Activated CD4-positive, alpha-beta T cell treated with anti-CD3 and anti-CD28 coated beads for 36 hours (primary cell): ENCODE results near the gene TIAM2. TPM values are rescaled to one million over a fixed set of nuclear protein-coding genes. Genes with fewer than 3 reads are reported as not detected.

Experiments used
- ATAC-seq: fragments of 200-7000 bp; cut with Tn5 transposase; one replicate; pipeline ENCODE4 v1.10.0; 2021; ENCODE audit warnings: mild to moderate bottlenecking, moderate library complexity
- CTCF ChIA-PET: fragments of 350-600 bp; sonication (Branson Sonifier 250); formaldehyde crosslinking; loops from one replicate; lab custom pipeline; 2021; ENCODE audit warnings: antibody characterized with exemption; lab: Charles Lee
- POLR2A ChIA-PET: fragments of 350-600 bp; sonication (Branson Sonifier 250); formaldehyde crosslinking; loops from one replicate; lab custom pipeline; 2021; ENCODE audit warnings: antibody characterized with exemption, inconsistent platforms; lab: Charles Lee
- DNase-seq: peaks from one replicate; pipeline ENCODE4 v3.0.0-alpha.2; 2020
- H3K27ac Mint-ChIP-seq: one replicate; pipeline ENCODE4 v1.8.0; 2021; ENCODE audit warnings: mixed read lengths
- H3K27me3 Mint-ChIP-seq: one replicate; pipeline ENCODE4 v1.8.0; 2021; ENCODE audit warnings: mixed read lengths
- H3K36me3 Mint-ChIP-seq: one replicate; pipeline ENCODE4 v1.8.0; 2021; ENCODE audit warnings: low read depth, mixed read lengths
- H3K4me1 Mint-ChIP-seq: one replicate; pipeline ENCODE4 v1.8.0; 2021; ENCODE audit warnings: mixed read lengths
- H3K4me3 Mint-ChIP-seq: one replicate; pipeline ENCODE4 v1.8.0; 2021; ENCODE audit warnings: mild to moderate bottlenecking, moderate library complexity, mixed read lengths
- H3K9me3 Mint-ChIP-seq: one replicate; pipeline ENCODE4 v1.8.0; 2021; ENCODE audit warnings: low read depth, mixed read lengths
- intact Hi-C, 2 experiments: fragments of 100-400 bp; cut with DNase I in 1 of 2; cut with micrococcal nuclease in 1 of 2; formaldehyde crosslinking; loops; one replicate each; pipeline versions ENCODE4 v1.14.2 to v1.15.1; 2022 to 2024; cut with DNase I, micrococcal nuclease
- total RNA-seq, 2 experiments: library from RNA; stranded (reverse); gene quantifications; one replicate each; pipeline ENCODE4 v1.2.3, GENCODE V29; 2021

The TIAM2 gene
- total RNA-seq, 2 experiments from 2014 or later: 10.4 to 12.0 TPM

DNA sequence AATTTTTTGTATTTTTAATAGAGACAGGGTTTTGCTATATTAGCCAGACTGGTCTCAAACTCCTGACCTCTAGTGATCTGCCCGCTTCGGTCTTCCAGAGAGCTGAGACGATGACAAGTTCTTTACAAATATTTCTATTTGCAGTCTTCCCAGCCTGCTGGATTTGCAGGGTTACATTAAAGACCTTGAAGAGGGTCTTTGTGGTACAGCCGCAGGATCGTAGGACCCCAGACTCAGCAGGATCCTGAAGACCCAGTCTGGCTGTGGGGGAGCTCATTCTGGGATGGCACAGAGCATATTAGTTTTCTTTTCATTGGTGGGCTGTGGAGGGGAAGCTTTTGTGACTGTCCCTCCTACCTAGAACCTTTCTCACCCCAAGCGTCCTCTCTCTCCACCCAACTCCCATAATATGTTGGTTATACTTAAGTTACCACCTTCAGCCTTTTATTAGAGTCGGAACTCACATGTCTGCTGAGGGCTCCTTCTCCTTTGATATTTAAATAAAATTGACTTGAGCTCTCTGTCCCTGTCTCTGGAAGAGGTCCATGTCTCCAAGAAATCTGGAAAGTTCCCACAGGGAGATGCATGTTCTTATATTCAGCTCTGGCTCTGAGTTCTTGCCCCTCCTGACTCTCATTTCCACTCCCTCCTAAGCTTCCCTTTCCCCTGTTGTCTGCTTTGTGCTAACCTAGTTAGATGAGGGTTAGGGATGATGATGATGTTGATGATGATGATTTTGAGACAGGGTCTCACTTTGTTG lies 72.0 kb downstream of the TIAM2 start:
- POLR2A ChIA-PET: no interaction called here
- H3K27me3 Mint-ChIP-seq: peaks cover 3% of the 10 kb centered on the region
- CTCF ChIA-PET: interaction anchor here (0.7 kb wide), 1 partner anchor 168 kb away, joined by 4 read pairs; no protein-coding TSS in a partner anchor

DNA sequence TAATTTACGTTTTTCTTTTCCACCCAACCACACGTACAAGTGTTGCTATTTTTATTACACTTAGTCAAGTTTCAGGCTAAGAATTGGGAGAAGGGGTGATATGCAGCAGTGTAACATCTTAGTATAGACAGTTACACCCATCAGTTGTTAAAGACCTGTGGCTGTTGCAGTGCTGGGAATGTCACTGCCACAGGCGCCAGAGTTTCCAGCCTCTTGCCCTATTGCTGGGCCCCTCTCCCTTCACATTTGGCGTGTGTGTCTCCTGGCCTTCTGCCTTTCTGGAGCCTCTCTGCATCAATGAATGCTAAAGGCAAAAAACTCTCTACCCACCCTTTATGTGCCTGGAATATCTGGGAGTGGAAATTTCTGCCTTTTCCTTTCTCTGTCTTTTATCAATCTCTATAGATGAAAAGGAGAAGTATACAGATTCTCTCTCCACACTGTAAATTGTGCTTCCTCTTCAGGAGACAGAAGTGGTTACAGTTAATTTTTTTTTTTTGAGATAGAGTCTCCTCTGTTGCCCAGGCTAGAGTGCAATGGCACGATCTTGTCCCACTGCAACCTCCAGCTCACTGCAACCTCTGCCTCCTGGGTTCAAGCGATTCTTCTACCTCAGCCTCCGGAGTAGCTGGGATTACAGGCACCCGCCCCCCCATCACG lies 73.0 kb downstream of the TIAM2 start:
- no peak overlapping the region for H3K27ac Mint-ChIP-seq
- H3K9me3 Mint-ChIP-seq: no peaks in the 10 kb centered on the region
- no peaks in the 10 kb centered on the region for H3K4me1 Mint-ChIP-seq
- no peak overlapping the region for H3K4me3 Mint-ChIP-seq
- POLR2A ChIA-PET: no interaction called here
- H3K27me3 Mint-ChIP-seq: peaks cover 3% of the 10 kb centered on the region
- no peaks in the 10 kb centered on the region for H3K36me3 Mint-ChIP-seq
- intact Hi-C loops: no loop called here
- ATAC-seq: no peak
- no peak for DNase-seq
- CTCF ChIA-PET: interaction anchor here (0.6 to 2.6 kb wide), 3 partner anchors 11 to 503 kb away, joined by 3 to 16 read pairs (median 3); no protein-coding TSS in a partner anchor

More for the DNA sequence above, 72.0 kb downstream of the TIAM2 start:
- Mint-ChIP-seq H3K36me3 (no peaks in the 10 kb centered on the region), H3K4me1 (peaks cover 3% of the 10 kb centered on the region), H3K9me3 (no peaks in the 10 kb centered on the region), H3K27ac (no peak overlapping the region), H3K4me3 (no peak overlapping the region)
- DNase-seq (no peak), ATAC-seq (no peak)
- intact Hi-C loops: no loop called here

DNA sequence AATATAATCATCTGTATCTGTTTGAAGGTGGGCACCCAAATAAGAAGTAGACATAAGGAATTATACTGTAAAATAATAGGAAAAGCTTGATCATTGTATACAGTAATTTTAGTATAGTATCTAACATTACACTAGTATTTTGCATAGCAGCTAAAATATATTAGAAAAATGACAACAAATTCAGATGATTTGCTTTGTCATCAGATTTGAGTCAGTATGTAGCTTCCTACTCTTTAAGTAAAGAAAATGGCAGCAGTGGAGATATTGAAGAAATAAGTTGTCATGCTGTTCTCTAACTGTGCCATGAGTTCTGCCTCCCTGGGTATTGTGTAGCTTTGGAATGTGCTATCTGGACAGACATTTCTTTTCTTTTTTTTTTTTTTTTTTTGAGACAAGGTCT lies 74.4 kb downstream of the TIAM2 start:
- no peak overlapping the region for H3K4me3 Mint-ChIP-seq
- POLR2A ChIA-PET: interaction anchor here (0.6 to 0.8 kb wide), 2 partner anchors 16 to 19 kb away, joined by 3 to 8 read pairs; no protein-coding TSS in a partner anchor

DNA sequence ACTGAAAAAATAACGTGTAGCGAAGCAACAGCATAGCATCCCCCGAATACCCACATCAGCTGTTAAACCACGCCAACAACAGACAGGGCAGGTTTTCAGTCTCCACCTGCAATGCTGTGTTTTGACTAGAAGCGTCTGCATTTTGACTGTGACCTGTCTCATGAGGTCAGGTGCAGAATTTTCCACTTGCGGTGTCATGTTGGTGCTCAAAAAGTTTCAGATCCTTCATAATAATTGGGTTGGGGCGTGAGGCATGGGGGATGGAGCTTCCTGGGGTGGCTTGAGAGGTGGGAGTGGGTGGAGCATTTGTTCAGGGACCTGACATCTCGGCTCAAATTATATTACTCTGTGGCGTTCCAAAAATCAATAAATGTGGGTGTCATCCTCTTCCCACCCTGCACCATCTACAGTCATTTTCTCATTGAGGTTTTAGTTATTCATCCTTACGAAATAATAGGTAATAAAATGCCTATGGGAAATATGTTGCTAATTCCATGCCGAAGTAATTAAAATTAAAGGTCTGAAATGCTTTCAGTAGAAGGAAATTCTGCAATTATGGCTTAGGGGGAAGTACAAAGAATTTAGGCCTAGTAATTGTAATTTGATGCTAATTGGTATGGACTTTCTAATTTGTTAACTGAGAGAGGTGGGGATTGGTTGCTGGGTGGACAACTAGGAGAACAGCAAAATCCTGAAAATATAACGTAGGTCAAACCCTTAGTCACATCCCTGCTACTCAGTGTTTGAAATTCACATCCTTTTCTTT lies 81.0 kb downstream of the TIAM2 start:
- H3K4me3 Mint-ChIP-seq: no peak overlapping the region
- intact Hi-C loops: no loop called here
- no peak overlapping the region for H3K27ac Mint-ChIP-seq
- ATAC-seq (no peak), DNase-seq (peak; percentile 30)
- peaks cover 30% of the 10 kb centered on the region for H3K4me1 Mint-ChIP-seq
- no peaks in the 10 kb centered on the region for H3K36me3 Mint-ChIP-seq
- no peaks in the 10 kb centered on the region for H3K9me3 Mint-ChIP-seq
- ChIA-PET CTCF (no interaction called here), POLR2A (no interaction called here)
- H3K27me3 Mint-ChIP-seq: peaks cover 6% of the 10 kb centered on the region

More for the DNA sequence above, 74.4 kb downstream of the TIAM2 start:
- Mint-ChIP-seq H3K27me3 (peaks cover 3% of the 10 kb centered on the region), H3K36me3 (no peaks in the 10 kb centered on the region), H3K9me3 (no peaks in the 10 kb centered on the region), H3K27ac (no peak overlapping the region), H3K4me1 (no peaks in the 10 kb centered on the region)
- ATAC-seq: no peak
- DNase-seq: no peak
- CTCF ChIA-PET: interaction anchor here (2.6 kb wide), 1 partner anchor 9 kb away, joined by 16 read pairs; no protein-coding TSS in a partner anchor
- intact Hi-C loops: no loop called here

DNA sequence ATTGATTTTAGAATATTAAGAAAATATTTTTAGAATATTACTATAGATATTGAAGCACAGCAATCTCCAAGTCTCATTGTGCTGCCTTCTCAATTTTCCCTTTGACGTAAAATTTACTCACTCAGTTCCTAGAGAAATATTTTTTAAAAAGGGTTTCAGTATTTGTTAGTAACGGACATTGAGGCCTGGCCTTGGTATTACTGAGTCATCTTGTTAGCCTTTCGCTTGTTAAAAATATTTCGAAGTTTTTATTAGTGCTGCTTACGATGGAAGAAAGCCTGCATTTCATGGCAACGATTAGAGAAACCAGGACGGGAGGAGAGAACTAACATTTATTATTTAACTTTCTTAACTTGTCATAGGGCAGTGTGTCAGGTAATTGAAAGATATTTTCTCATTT lies 82.2 kb downstream of the TIAM2 start:
- DNase-seq (no peak), ATAC-seq (no peak)
- Mint-ChIP-seq H3K27ac (no peak overlapping the region), H3K27me3 (peaks cover 2% of the 10 kb centered on the region), H3K4me1 (peaks cover 30% of the 10 kb centered on the region), H3K4me3 (no peak overlapping the region), H3K9me3 (no peaks in the 10 kb centered on the region), H3K36me3 (no peaks in the 10 kb centered on the region)
- intact Hi-C loops: no loop called here
- CTCF ChIA-PET: interaction anchor here (3.4 kb wide), 1 partner anchor 8 kb away, joined by 16 read pairs; no protein-coding TSS in a partner anchor
- POLR2A ChIA-PET: no interaction called here

DNA sequence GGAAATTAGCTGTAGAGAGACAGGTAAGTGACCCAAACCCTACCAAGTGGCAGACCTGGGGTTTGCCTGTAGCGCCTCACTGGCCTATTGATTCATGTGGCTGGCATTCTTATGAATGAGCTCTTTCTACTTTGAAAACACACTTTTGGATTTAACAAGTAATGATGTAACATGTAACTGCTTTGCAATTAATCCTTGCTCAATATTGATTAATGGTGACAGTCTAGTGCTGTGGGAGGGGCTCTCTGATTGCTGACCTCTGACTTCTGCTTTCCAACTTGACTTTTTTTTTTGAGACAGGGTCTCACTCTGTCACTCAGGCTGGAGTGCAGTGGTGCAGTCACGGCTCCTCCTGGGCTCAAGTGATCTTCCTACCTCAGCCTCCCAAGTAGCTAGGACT lies 82.7 kb downstream of the TIAM2 start:
- CTCF ChIA-PET: interaction anchor here (0.6 to 3.4 kb wide), 2 partner anchors 8 to 402 kb away, joined by 3 to 16 read pairs; no protein-coding TSS in a partner anchor
- POLR2A ChIA-PET: no interaction called here
- Mint-ChIP-seq H3K9me3 (no peaks in the 10 kb centered on the region), H3K36me3 (no peaks in the 10 kb centered on the region), H3K4me3 (no peak overlapping the region), H3K27me3 (peaks cover 2% of the 10 kb centered on the region), H3K27ac (no peak overlapping the region), H3K4me1 (peaks cover 30% of the 10 kb centered on the region)
- no peak for ATAC-seq
- intact Hi-C loops: no loop called here
- DNase-seq: no peak

DNA sequence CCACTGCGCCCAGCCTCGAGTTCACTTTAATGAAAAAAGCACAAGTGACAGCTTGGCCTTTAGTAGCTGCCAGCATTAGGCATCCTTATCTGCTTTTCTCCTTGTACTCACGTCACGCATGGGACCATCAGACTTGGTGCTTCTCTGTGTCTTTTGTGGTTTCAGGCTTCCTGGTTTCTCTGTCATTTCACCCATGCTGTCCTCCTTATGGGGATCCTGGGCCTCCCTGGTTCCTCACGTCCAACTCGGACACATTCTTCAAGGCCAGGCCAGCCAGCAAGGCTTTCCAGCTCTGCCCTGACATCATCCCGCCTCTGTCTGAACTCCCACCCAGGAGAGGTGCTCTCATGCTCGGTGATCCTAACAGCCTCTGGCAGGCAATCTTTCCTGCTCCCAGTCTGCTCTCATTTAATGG lies 83.2 kb downstream of the TIAM2 start:
- intact Hi-C loops: no loop called here

DNA sequence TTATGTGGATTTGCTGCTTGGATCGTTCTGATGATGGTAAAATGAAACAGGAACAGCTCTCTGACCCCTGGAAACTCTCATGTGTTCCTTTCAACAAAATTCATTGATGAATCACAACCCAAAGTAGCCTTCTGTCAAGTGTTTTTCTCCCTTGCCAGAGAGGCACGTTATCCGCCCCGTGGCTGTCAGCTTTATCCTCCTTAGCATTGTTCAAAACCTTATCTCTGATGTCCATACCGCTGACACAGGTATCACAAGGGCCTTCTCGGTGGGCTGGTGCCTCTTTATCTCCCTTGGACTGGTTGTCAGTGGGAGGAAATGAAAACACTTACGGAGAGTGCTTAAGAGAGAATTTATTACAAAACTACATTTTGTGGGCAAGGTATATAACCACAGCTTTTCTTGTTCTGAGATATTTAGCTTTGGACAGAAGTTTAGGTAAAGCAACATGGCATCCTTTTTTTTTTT lies 84.9 kb downstream of the TIAM2 start:
- Mint-ChIP-seq H3K9me3 (no peaks in the 10 kb centered on the region), H3K36me3 (no peaks in the 10 kb centered on the region), H3K27ac (no peak overlapping the region), H3K4me1 (peaks cover 33% of the 10 kb centered on the region), H3K27me3 (peaks cover 2% of the 10 kb centered on the region), H3K4me3 (no peak overlapping the region)
- intact Hi-C loops: no loop called here
- DNase-seq (peak; percentile 38), ATAC-seq (peak; percentile 68)
- POLR2A ChIA-PET: interaction anchor here (0.9 kb wide), 1 partner anchor 30 kb away, joined by 5 read pairs; no protein-coding TSS in a partner anchor
- CTCF ChIA-PET: interaction anchor here (0.6 to 3.4 kb wide), 4 partner anchors 10 to 182 kb away, joined by 3 to 16 read pairs (median 3); no protein-coding TSS in a partner anchor

More for the DNA sequence above, 83.2 kb downstream of the TIAM2 start:
- H3K27me3 Mint-ChIP-seq: peaks cover 2% of the 10 kb centered on the region
- DNase-seq (no peak), ATAC-seq (no peak)
- no peak overlapping the region for H3K27ac Mint-ChIP-seq
- CTCF ChIA-PET: interaction anchor here (0.6 to 3.4 kb wide), 2 partner anchors 9 to 403 kb away, joined by 3 to 16 read pairs; no protein-coding TSS in a partner anchor
- H3K4me3 Mint-ChIP-seq: no peak overlapping the region
- H3K4me1 Mint-ChIP-seq: peaks cover 30% of the 10 kb centered on the region
- H3K9me3 Mint-ChIP-seq: no peaks in the 10 kb centered on the region
- POLR2A ChIA-PET: no interaction called here
- H3K36me3 Mint-ChIP-seq: no peaks in the 10 kb centered on the region

DNA sequence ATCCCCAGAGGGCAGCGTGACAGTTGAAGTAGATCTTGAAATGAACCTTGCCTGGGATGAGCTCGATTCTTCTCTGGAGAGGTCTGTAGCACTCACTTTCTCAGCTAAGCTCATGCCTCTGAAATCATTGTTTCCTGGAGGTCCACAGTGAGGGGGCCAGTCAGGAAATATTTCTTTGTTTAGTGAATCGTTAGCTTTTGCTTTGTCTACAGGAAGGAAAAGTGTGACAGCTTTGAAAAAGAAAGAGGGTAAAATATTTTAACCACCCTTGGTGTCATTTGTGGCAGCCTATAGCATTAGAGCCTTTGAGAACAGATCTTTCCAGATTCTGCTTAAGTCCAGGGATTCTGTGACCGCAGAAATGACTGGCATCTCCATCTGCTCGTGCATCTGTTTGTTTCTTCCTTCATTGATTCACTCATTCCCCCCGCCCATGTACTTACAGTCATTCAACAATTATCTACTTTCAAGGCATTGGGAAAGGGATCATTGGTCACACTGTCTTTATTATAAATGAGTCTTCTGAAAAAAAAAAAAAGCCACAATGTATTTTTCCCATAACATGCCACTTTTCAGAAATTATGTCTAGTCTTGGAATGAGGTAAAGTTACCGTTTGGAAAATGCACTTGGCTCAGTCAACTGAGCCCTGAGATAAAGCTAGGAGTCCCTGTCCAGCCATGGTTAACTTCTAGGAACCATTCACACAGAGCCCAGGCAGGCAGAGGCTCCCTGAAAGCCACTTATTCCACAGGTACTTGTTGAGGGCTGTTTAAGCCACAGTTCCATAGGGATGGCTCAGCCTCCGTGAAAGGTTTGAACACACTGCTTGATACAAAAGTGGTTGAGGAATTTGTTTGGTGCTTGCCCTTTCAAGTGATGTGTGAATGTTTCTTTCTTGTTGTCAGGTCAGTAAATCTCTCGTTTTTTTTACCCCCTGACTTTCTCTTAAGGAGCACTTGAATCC lies 86.0 kb downstream of the TIAM2 start:
- H3K27me3 Mint-ChIP-seq: peaks cover 2% of the 10 kb centered on the region
- H3K9me3 Mint-ChIP-seq: no peaks in the 10 kb centered on the region
- ChIA-PET CTCF (interaction anchor here (1.3 kb wide), 1 partner anchor 17 kb away, joined by 3 read pairs; no protein-coding TSS in a partner anchor), POLR2A (interaction anchor here (0.9 kb wide), 1 partner anchor 31 kb away, joined by 5 read pairs; no protein-coding TSS in a partner anchor)
- no peak overlapping the region for H3K27ac Mint-ChIP-seq
- no peak overlapping the region for H3K4me3 Mint-ChIP-seq
- intact Hi-C loops: no loop called here
- H3K4me1 Mint-ChIP-seq: peaks cover 26% of the 10 kb centered on the region
- no peaks in the 10 kb centered on the region for H3K36me3 Mint-ChIP-seq
- DNase-seq: no peak
- no peak for ATAC-seq

DNA sequence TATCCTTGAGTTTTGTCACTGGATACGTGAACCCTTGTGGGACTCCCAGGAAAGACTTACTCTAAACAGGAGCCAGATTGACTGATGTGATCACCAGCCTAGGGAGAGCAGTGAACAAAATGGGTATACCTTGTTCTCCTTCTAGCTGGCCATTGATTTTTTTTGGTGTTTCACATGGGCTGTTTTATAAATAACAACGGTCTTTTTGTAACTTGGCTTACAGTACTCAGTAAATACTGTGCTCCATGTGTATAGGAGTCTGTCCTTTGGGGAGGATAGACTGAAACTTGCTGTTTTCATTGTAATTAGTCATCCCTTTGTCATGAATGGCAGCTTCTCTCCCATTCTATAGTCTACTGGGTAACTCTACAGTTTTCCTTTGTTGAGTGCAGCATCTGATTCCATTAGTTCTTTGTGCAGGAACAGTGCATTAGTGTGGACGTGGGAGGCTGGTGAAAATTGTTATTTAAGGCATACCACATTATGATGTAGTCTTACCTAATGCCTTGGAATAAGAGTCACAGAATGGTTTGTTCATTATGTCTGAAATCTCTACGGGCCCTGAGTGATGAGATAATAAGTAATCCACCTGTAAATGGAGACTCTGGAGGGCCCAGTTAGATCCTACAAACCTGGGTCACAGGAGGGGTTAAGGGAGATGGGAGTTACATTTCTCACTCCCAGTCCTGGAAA lies 89.5 kb downstream of the TIAM2 start:
- no peaks in the 10 kb centered on the region for H3K9me3 Mint-ChIP-seq
- ATAC-seq: no peak
- CTCF ChIA-PET: no interaction called here
- intact Hi-C loops: no loop called here
- DNase-seq: no peak
- no peak overlapping the region for H3K4me3 Mint-ChIP-seq
- peaks cover 2% of the 10 kb centered on the region for H3K27me3 Mint-ChIP-seq
- H3K36me3 Mint-ChIP-seq: no peaks in the 10 kb centered on the region
- POLR2A ChIA-PET: no interaction called here
- H3K27ac Mint-ChIP-seq: no peak overlapping the region
- peaks cover 15% of the 10 kb centered on the region for H3K4me1 Mint-ChIP-seq
